NCI-H524 treated with DMSO at 0.1 percent for 48 hours (cell line): ENCODE measurements around the gene GNAI1.

ENCODE experiments used
- DNase-seq: peaks from one replicate; lab custom pipeline; 2025; lab: John Stamatoyannopoulos, UW

Gene GNAI1

DNA sequence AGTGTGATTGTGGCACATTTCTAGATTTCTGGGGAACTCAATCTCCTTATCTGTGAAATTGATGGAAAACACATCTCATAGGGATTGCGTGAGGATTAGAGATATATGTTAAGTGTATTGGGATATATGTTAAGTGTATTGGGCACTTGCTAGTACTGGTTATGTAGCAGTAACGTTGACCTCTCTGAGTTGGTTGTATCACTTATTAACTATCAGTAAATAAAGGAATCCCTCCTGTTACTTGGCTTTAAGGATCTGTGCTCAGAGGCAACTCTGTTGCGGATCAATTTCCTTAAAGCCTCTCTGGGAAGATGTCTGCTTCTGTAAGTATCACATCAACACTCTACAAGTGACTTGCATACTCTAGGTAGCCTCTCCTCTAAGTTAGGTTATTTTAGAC lies 25.2 kb downstream of the GNAI1 start:
- no peak for DNase-seq

DNA sequence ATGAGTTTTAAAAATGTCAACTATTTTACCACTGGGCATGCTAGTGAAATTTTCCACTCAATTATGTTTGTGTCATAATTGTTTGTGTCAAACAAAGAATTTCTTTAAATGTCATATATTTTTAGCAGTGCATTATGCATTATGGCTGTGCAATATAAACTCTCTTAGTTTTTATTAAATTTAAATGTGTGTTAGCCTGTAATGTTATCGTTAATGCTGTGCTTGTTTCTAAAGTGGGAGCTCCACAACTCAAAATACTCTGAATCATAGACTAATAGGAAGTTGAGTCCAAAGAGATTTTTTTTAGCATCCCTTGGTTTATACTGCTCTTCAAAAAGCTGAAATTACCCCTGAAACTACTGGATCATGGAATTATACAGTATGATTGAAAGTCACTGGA lies 26.8 kb downstream of the GNAI1 start:
- DNase-seq = no peak

DNA sequence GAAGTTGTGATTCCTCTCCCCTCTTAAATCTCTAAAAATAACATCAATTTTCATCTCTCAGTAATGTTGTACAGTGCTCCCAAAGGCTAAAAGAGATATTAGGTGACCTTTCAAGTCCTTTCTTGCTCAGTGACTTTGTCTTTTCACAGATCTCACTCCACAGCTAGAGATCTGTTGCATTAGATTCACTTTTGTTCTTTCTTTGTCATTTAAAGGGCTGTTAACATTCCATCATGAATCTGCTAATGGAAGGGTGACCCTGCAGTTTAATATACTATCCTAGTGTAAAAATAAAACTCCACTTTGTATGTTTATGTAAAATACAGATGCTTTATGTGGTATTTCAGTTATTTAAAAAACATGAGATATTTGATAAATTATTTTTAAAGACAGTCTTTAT lies 30.5 kb downstream of the GNAI1 start:
- no peak for DNase-seq

DNA sequence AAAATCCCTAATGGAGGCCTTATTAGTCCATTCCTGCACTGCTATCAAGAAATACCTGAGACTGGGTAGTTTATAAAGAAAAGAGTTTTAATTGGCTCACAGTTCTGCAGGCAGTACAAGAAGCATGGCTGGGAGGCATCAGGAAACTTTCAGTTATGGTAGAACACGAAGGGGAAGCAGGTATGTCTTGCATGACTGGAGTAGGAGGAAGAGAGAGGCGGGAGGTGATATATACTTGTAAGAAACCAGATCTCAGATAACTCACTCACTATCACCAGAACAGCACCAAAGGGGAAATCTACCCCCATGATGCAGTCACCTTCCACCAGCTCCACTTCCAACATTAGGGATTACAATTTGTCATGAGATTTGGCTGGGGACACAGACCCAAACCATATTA lies 35.8 kb downstream of the GNAI1 start:
- DNase-seq = no peak

DNA sequence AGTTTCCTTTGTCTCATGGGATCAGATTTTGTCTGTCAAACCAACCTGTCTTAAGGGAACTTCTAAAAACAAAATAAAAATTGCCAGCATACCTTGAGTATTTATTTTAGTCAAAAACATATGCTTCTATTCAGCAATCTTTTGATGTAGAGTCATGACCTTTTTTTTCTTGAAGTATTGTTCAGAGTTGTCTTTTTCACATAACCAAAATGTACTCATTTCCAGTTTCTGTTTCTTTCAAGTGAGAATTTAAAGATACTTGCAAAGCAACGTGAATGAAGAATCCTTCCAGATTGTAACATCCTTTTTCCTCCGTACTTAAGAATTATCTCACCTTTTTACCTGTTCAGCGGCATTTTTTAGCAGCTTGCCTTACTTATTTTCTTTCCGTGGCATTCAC lies 37.8 kb downstream of the GNAI1 start:
- no peak for DNase-seq

DNA sequence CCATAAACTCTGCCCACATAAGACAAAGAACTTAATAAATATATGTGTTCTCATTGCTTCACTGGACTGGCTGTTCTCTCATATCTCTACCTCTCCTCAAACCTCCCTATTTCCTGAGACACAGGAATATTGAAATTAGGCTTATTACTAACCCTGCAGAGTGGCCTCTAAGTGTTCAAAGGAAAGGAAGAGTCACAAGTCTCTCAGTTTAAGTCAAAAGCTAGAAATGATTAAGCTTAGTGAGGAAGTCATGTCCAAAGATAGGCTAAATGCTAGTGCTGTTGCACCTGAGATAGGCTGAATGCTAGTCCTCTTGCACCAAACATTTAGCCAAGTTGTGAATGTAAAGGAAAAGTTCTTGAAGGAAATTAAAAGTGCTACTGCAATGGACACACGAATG lies 41.1 kb downstream of the GNAI1 start:
- DNase-seq = no peak

DNA sequence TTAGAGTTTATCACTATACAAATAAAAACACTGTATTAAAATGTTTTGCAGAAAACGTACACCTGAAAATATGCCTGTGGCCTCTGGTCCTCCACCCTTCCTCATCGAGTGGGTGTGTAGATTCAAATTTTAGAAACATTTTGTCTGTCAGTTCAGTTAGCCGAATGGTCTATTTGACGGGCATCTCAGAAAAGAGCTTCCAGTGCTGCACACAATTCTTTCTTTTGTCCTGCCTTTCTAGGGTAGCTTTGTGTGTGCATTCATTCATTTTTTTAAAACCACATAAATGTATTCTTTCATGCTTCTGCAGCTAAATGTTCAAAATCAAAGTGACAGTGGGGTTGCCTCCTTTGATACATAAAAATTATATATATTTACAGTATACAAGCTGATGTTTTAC lies 46.8 kb downstream of the GNAI1 start:
- DNase-seq = no peak

DNA sequence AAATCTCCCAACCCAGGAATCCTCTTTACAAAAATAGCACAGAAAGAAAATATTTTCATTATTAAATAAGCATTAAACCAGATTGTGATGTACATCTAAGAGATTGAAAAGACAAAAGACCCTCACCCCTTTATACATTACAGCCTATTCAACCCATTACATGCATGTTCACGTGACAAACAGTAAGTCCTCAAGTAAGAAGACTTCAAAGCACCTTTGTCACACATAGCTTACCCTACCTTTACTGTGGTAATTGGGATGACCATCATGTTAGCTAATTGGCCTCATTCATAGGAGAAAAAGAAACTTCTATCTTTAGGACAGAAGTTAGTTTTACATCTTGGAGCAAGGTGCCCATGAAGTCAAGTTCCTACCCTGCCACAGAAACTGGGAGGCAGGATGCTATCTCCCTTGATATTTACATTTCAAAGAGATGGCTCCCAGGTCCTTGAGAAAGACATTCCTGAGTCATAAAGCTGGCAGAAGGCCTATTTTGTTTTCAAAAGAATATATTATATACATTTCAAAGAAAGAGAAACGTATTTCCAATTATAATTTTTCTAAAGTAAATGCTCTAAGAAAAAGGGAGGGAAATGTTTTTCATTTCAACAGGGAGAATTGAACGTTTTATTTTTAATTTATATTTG lies 48.1 kb downstream of the GNAI1 start:
- no peak for DNase-seq

DNA sequence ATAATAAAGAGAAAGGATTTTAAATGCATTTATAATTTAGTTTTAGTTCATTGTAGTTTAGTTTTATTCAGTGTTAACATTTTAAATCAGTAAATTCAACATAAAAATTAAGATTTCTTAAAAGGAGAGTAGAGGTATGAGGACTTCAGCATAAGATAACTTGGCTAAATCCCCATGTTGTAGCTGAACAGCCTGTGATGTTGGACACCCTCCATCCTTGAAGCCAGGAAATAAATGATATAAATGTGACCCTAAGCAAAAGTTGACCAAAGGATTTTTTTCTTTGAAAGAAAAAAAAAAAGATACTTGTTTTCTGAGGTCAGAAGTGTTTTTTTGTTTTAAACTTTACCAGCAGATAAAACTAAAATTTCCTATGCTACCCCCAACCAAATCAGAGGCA lies 48.7 kb downstream of the GNAI1 start:
- DNase-seq = no peak

DNA sequence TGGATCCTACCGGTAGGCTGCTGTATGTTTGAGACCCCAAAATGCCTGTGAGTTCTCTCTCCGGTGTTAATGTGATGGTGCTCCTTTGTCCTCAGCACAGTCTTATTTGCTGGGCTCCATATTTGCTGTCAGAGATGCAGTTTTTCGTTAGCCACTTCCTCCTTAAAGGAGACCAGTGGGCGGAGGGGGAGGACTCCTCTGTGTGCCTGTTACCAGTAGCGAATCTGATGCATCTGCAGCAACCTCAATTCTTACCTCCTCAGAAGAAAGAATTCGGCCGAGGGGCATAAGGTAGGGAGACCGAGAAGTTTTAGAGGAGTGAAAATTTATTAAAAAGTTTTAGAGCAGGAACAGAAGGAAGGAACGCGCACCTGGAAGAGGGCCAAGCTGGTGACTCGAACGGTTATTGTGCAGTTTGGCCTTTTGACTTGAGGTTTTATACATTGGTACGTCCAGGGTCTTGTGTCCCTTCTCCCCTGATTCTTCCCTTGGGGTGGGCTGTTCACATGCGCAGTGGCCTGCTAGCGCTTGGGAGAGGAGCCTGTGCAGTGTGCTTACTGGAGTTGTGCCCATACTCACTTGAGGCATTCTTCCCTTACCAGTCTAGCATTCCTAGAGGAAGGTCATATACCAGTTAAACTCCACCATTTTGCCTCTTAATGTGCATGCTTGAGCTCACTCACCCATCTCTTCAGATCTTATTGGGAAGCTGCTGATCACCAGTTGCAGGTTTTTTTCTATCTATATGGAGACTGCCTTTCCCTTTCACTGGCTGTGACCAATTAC lies 49.5 kb downstream of the GNAI1 start:
- no peak for DNase-seq

DNA sequence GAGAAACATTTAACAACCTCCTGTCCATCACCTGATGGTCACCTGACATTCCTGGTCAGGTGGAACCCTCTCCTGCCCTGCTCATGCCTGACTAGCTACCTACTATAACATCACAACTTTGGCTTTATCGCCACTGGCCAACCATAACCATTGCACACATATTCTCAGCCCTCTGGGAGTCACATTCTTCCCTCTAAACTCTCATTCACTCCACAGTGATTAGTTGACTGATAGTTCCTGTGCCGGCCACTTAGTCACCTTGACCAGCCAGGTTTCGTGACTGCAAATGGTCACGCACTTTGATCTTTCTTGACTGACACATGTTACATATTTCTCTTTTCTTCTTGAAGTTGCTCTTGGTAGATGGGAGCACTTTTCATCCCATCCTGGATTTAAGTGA lies 50.1 kb downstream of the GNAI1 start:
- DNase-seq = no peak

DNA sequence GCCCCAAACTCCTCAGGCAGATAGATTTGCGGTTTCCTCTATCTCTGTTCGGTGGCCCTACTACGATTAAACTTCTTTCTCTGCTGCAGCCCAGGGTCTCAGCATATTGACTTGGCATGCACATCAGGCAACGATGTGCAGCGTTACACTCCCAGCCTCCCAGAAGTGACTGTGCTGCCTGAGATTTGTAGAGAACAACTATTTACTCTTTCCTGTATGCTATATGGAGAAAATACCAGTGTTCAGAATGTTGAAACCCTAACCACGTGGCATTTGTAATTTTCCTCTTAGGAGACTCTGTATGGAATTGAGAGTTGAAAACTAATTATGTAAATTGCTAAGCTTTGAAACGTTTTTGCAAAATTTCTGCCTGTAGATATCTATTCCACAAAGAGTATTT lies 50.9 kb downstream of the GNAI1 start:
- DNase-seq = no peak

DNA sequence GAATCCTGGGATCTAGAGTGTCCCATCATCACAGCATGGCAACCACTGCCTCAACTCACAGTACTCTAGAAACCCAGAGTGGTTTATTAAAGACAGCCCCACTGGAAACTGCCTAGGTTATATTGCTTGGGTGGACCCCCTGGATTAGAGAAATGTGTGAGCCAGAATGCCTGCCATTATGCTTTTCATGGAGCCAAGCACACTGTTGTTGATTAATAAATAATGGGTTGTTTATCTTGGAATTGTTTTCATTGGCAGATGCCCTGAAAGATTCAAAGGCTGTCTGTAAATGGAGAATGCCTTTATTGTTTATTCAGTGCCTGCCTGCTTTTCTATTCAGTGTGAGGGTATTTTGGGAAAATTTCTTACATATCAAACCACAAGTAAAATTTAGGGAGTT lies 52.1 kb downstream of the GNAI1 start:
- DNase-seq = no peak

DNA sequence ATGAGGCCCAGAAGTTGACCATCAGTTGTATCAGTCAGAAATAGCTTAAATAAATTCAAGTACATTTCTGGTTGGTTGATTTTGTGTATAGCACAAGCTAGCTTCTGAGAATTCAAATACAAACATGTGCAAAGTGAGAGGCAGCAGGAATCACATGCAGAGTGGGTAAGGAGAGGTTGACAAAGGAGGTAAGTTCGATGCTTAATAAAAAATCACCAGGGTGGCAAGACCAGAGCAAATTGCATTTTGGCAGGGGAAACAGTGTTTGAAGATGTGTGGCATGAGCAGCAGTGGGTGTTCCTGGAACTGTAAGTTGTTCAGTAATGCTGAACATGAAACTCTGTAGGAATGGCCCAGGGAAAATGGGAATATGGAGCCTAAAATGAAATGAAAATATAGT lies 52.6 kb downstream of the GNAI1 start:
- DNase-seq = no peak

DNA sequence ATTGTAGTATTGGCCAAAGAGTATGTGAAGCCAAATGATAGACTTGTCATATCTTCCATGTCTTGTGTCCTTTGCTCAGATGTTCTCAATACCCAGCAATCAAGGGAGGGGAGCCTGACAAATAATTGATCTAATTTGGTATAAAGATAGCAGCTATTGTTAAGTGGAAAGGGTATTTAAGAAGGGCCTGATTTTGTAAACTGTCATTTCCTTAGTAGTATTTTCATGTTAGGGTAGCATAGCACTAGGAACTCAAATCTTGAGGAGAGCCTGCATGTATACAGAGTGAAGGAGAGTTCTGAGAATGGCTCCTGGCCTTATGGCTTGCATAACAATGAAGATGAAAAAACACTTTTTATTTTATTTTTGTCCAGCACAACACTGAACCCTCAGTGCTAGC lies 53.1 kb downstream of the GNAI1 start:
- DNase-seq = no peak

DNA sequence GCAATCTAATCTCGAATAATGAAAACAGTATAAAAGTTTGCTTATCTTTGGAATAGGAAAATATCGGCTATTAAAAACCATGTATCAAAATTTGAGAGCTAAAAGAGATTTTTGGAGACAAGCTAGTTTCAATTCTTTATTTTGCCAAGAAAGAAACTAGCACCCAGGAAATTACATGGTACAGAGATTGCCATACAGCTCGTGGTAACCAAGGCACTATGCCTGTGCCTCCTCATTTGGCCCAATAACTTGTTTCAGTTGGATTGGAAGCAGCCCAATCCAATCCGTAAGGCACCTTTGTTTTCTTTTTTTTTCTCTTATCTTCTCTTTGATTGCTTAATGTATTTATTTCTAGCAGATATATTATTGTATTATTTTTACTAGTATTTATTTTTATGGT lies 55.0 kb downstream of the GNAI1 start:
- DNase-seq = no peak

DNA sequence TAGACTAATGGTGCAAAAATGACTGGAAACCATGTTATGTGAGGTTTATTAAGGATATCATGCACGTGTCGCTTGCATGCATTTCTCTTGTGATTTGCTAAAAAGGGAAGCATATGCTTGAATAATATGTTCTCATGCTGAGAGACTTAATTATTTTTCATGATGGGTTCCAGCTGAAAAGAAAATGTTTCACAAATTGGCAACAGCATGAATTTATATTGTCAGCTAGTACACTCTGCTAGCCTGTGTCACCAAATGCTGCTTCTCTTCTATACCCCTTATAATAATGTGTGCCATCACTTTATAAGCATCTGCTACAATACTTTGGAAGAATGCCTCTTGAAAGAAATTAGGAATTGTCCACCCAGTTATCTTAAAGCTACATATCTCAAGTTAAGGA lies 63.0 kb downstream of the GNAI1 start:
- DNase-seq = no peak

DNA sequence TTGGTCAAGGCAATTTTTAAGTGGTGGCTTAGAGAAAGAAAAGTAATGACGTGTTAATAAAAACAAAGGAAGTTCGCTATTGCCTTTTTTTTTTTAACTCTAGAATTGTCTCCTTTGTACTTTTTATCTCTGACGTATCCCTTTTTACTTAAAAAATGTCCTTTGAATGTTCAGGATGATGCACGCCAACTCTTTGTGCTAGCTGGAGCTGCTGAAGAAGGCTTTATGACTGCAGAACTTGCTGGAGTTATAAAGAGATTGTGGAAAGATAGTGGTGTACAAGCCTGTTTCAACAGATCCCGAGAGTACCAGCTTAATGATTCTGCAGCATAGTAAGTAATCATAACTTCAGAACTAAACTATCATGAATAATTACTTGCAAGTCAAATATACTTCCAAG lies 64.4 kb downstream of the GNAI1 start:
- no peak for DNase-seq

DNA sequence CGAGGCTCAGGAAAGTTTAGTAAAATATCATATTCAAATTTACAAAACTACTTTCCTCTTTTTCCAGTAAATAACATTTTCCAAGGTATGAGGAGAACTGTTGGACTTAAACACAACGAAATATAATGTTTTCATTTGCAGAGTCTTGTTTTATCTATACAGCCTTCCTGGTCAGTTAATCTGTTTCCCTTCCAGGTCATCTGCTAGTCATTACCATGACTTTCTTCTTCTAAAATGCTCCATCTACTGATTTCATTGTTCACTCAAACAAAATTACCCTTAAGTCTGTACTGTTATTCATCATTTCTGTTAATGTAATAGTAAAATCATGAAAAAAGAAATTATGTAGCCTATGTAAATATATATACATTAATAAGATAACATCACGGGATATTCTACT lies 69.8 kb downstream of the GNAI1 start:
- no peak for DNase-seq

DNA sequence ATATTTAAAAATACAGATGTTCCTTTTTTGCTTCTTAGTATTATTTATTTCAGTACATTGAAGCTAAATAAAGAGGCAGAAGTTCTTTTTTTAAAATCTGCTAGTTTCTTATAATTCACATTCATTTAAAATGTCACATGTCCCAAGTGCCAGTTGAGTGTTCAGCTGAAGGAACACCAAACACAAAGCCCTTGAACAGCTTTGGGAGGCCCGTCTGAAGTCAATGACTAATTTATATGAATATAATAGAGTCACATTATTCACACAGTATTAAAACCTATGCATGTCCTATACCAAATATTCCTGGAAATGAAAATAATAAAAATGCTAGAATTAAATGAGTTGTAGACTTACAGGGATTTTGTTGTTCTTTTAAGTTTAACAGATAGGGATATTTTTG lies 70.3 kb downstream of the GNAI1 start:
- no peak for DNase-seq

DNA sequence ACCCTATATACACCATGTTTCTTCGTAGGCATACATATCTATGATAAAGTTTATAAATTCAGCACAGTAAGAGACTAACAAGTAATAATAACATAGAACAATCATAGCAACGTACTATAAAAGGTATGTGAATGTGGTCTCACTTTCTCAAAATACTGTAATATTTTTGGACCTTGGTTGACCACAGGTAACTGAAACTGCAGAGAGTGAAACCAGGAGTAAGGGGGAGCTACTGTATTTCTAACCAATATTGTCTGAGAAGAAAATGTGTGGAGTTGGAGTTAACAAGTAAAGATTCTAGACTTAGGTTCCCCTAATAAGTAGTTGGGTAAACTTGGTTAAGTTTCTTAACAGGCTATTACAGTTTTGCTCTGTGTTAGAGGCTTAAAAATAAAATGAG lies 72.1 kb downstream of the GNAI1 start:
- no peak for DNase-seq

DNA sequence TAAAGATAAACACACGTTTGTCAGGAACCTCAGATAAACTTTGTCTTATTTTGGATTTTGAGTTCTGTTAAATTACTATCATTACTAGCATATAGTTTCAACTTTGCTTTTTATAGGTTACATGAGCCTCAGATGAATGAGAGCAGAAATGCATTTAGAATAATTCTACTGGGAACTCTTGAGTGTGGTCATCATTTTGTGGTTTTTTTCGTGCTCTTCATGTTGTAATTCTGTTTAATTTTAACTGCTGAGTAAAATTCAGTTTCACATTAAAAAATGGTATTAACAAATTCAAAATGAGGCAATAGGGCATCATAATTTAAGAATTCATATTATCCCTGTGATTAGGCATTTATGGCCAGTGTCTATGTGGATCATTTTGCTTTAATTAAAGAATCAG lies 72.9 kb downstream of the GNAI1 start:
- no peak for DNase-seq

DNA sequence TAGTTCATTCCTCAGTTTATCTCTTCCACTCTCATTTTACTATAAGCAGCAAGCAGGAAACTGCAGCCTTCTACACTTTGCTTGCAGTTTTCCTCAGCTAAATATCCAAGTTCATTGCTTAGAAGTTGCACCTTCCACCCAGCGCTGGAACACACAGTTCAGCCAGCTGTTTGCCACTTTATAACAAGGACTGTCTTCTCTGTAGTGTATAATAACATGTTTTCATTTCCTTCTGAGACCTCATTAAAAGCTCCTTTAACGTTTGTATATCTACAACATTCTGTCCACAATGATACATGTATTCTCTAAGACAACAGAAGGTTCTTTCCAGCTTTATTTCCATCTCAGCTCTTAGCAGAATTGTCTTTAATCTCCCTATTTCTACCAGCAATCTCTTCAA lies 74.1 kb downstream of the GNAI1 start:
- no peak for DNase-seq

DNA sequence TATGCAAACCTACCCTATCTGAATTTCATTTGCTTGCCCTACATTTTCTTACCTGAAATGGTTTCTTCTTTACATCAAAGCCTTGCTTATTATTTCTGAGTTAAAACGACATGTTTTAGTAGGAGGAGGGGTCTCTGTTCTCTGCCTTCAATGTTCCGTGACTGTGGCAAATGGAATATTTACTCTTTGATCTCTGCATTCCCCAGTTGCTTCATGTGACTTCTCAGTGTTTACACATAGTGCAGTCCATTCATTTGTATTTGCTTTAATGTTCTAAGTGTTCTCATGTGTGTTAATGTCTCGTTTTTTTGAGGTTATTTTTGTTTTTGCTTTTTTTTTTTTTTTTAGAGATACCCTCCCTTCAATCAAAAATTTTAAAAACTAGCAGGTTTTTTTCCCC lies 75.8 kb downstream of the GNAI1 start:
- no peak for DNase-seq
